Body of pancreas (tissue), 4 donors: ENCODE results near the gene CDCA3.

Source experiments
- POLR2A ChIP-seq, 3 donors: fragments of 450-650 bp; IDR thresholded peaks; one replicate each; pipeline ENCODE4 v1.6.1; 2016; ENCODE audit warnings: antibody characterized with exemption in 3 of 3, mild to moderate bottlenecking in 2 of 3
- TF ChIP-seq, protein P1 (sequence below), 7 experiments: fragments of 450-650 bp in 4 of 7; fragments of 200-600 bp in 3 of 7; sonication (generic) in 3 of 7; IDR thresholded peaks; one replicate each; pipeline ENCODE4 v1.5.1; 2016 to 2019; ENCODE audit warnings: antibody characterized with exemption in 7 of 7

DNA sequence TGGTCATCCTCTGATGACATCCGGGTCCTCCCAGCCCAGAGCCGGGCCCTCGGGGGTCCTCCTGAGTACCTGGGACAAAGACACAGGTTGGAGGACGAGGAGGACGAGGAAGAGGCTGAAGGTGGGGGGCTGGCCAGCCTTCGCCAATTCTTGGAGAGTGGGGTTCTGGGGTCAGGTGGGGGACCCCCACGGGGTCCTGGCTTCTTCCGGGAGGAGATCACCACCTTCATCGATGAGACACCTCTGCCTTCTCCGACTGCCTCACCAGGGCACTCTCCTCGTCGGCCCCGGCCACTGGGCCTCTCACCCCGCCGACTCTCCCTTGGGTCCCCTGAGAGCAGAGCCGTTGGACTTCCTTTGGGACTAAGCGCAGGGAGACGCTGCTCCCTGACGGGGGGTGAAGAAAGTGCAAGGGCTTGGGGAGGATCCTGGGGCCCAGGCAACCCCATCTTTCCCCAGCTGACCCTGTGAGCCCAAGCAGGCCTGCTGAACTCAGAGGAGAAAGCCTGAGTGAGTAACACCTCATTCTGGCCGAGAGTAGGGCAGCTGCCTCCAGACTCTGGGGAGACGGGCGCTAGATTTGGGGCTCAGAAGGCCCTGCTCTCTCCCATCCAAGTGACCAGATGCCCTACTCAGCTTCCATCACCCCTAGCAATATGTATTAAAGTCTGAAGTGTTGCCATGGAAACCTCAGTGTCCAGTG is 24.2 kb downstream of the CDCA3 start:
- TF ChIP-seq, protein P1, sequence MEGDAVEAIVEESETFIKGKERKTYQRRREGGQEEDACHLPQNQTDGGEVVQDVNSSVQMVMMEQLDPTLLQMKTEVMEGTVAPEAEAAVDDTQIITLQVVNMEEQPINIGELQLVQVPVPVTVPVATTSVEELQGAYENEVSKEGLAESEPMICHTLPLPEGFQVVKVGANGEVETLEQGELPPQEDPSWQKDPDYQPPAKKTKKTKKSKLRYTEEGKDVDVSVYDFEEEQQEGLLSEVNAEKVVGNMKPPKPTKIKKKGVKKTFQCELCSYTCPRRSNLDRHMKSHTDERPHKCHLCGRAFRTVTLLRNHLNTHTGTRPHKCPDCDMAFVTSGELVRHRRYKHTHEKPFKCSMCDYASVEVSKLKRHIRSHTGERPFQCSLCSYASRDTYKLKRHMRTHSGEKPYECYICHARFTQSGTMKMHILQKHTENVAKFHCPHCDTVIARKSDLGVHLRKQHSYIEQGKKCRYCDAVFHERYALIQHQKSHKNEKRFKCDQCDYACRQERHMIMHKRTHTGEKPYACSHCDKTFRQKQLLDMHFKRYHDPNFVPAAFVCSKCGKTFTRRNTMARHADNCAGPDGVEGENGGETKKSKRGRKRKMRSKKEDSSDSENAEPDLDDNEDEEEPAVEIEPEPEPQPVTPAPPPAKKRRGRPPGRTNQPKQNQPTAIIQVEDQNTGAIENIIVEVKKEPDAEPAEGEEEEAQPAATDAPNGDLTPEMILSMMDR (IDR thresholded peaks at IDR 0.05): no peak
- TF ChIP-seq POLR2A (IDR thresholded peaks at IDR 0.05): no peak
